ENCODE results near the gene UBALD1.

UBALD1 gene

DNA sequence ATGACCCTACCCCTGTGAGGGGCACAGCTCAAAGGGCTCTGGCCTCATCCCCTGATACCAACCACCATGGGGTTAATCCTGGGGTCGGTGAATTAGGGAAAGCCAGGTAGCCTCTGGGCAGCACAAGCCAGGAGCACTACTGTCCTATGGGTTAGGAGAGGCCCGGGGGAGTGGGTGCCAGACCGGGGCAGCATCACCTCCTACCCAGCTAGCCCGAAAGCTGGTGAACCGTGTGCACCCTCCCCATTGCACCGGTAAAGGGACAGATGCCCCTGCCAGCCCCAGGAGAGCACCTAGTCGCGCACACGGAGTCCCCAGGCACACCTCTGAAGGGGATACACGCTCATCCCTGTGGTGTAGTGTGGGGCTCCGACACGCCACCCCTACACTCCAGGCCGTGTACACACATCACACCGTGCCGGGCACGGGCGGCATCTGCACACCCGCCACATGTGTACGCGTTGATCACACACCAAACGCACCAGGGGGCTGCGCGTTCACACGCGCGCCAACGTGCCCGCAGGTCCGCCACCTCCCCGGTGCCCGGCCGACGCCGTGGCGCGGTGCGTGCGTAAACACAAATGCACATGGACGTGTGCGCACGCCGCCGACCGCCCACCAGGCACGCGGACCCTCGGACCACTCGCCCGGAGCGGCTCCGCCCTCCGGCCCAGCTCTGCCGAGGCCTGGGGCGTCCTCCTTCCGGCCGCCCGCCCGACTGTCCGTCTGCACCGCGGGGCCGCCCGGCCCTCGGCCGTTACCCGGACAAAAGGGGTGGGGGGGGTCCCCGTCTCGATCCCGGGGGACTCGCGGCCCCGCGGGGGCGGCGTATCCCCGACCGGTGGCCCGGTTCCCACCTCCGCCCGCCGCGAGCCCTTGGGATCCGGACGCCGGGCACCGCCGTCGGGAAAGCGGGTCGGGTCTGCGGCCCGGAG lies 785 bp downstream of the UBALD1 start:
- peak; percentile 52 for DNase-seq

DNA sequence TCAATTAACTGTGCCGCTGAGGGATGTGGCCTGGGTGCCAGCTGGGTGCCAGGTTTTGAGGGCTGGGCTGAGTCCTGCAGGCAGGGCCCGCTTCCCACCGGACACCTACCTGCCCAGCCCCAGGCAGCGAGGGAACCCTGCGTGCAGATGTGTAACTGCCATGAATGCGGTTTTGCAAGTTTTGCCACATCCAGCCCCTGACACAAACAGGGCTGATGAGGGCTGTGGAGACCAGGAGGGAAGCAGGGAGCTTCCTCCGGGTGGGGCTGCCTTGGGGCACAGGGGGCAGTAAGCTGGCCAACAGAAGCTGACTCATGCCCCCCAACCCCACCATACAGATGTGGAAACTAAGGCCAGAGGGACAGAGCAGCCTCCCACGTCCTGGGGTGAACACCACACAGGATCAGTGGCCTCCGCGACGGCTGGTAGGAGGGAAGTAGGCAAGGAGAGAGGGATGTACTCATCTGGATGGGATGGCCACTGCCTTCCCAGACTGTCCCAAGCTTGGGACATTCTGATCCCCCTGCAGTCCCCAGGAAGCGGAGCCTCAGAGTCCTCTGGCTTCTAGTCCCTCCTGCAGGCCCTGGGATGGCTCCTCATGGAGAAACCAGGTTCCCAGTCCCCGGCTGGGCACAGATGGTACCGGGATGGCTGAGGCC lies 1.6 kb downstream of the UBALD1 start:
- DNase-seq: no peak

GRCh38 chr16:4612474-4612931 lies 2.2 kb downstream of the UBALD1 start:
- DNase-seq: no peak

DNA sequence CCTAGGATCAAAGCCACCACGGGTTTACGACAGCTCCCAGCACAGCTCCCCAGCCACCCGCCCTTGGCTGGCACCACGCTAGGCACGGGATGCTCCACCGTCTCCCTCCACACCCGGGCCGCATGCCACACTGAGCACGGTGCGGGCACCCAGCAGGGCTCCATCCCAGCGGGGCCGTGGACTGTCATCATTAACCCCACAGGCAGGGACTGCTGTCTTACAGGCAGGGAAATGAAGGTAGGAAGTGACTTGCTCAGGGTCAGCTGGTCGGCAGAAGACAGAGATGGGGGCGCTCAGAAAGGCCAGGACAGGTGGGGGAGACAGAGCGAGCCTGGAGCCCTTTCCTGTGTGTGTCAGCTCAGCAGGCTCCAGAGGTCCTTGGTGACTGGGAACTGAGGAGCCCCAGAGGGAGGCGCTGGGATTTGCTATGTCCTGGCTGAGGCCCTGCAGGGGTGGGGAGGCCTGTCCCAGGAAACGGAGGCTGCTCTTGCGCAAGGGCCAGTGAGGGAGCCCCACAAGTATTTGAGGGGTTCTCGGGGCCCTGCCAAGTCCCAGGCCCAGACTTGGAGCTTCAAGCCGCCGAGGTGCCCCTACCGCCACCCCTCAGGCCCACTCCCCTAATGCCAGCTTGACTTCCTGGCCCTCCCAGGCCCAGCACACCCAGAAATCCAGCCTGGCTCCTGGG lies 3.2 kb downstream of the UBALD1 start:
- no peak for DNase-seq

- no peak for DNase-seq
Observed at GRCh38 chr16:4610011-4611005, 4.4 kb downstream of the UBALD1 start.

DNA sequence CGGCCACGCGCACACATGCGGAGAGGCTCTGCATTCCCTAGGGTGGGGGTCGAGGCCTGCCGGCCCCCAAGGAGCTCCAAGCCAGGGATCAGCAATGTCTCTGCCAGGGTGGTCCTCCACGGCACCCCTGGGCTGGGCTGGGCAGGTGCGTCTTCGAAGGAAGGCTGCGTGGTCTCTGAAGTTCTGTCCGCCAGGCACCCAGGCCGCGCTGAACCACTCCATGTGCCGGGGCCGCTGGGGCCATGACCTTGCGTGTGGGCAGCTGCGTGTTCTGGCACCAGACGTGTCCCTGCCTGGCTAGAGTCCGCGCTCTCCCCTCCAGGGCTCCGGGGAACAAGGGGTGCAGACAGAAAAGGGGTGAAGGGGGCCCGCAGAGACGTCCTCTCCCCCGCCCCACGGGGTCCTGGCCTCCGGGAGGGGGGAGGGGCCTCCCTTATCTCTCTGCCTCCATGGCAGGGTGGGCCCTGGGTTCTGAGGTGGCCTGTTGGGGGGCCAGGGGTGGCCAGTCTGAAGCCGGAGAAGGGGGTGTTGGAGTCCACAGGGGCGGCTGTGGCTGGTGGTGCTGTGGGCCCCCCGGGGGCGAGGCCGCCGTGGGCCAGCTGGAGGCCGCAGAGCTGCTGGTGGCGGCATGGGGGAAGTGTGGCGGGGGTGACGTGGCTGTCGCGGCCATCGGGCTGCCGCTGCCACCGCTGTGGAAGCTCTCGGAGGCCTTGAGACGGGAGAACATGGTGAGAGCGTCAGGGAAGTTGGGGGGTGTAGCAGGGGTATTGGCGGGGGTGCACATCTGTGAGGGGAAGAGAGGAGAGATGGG lies 5.3 kb downstream of the UBALD1 start:
- DNase-seq: no peak

DNA sequence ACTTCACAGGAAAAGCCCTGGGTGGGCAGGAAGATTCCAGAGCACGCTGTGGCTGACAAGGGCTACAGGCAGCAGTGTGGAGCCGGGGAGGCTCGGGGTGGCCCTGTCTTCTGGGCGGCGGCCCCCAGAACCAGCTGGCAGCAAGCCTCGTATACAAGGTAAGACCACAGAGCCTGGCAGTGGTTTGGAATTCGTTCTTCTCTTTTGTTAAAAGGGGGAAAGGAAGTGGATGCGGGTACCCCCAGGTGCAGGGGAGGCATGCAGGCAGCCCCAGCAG lies 6.0 kb downstream of the UBALD1 start:
- DNase-seq: no peak

GRCh38 chr16:4607841-4608703 lies 6.6 kb downstream of the UBALD1 start:
- no peak for DNase-seq

DNA sequence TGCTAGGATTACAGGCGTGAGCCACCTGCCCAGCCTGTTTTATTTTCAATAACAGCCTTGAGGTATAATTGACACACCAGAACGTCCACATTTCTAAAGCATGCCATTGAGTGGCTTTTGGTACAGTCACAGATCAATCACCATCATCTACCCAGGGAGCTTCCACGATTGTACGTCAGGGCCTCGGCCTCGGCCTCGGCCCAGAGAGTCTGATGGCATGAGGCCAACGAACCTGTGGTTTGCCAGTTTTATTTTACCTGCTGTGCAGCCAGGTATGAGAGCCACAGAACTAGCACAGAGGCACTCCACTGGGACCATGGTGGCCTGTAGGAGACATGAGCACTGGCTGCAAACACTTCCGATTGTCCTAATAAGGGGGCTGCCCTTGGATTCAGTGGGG lies 8.3 kb downstream of the UBALD1 start:
- DNase-seq: no peak

GRCh38 chr16:4604401-4604800 lies 10.3 kb downstream of the UBALD1 start:
- DNase-seq: no peak

- DNase-seq: no peak
Observed at GRCh38 chr16:4603624-4604170, 11.0 kb downstream of the UBALD1 start.

- no peak for DNase-seq
Observed at GRCh38 chr16:4602331-4602730, 12.4 kb downstream of the UBALD1 start.

GRCh38 chr16:4601864-4602186 lies 12.9 kb downstream of the UBALD1 start:
- DNase-seq: no peak

- no peak for DNase-seq
Observed at GRCh38 chr16:4601036-4601863, 13.4 kb downstream of the UBALD1 start.

GRCh38 chr16:4599545-4599944 lies 15.1 kb downstream of the UBALD1 start:
- DNase-seq: no peak

DNA sequence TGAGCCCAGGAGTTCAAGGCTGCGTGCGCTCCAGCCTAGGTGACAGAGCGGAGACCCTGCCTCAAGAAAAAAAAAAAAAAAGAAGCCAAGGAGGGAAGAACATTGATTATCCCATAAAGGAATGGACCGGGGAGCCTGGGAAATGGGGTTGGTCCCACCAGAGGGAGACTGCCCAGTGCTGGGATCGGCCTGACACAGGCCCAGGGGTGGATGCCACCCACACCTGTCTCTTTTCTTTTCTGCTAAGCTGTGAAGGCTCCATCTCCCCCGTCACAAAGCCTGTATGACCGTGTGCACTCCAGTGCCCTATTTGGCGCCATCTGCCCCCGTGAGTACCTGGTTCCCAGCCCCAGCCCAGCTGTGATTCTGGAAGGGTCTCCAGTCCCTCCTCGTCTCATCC lies 15.7 kb downstream of the UBALD1 start:
- DNase-seq: no peak

GRCh38 chr16:4597174-4597573 lies 17.5 kb downstream of the UBALD1 start:
- no peak for DNase-seq

GRCh38 chr16:4594433-4595410 lies 20.0 kb downstream of the UBALD1 start:
- no peak for DNase-seq

Measured in COR-L47 (cell line).